HepG2 (cell line): ENCODE measurements around the gene THAP9. TPM values are rescaled to one million over a fixed set of nuclear protein-coding genes. Genes with fewer than 3 reads are reported as not detected.
A peak's percentile ranks its signal among the peaks of the same experiment; 100 is the strongest.

Experiments used
- ADNP ChIP-seq: sonication (generic); formaldehyde crosslinking; IDR thresholded peaks from 2 replicates; pipeline ENCODE4 v1.4.0; 2020; ENCODE audit warnings: missing genetic modification reagents
- ATF2 ChIP-seq: sonication (generic); formaldehyde crosslinking; IDR thresholded peaks from 2 replicates; pipeline ENCODE4 v1.4.0; 2020; ENCODE audit warnings: missing genetic modification reagents
- ELF3 ChIP-seq: IDR thresholded peaks from 2 replicates; pipeline ENCODE4 v1.6.1; 2016; ENCODE audit warnings: missing genetic modification reagents, missing compliant biosample characterization
- GATAD2A ChIP-seq: IDR thresholded peaks from 2 replicates; pipeline ENCODE4 v1.6.1; 2016
- HMGA1 ChIP-seq: sonication (generic); formaldehyde crosslinking; conservative IDR thresholded peaks from 2 replicates; pipeline ENCODE4 v1.4.0; 2020; ENCODE audit warnings: missing genetic modification reagents
- JARID2 ChIP-seq: sonication (generic); formaldehyde crosslinking; IDR thresholded peaks from 2 replicates; pipeline ENCODE4 v1.8.1; 2023; ENCODE audit warnings: missing genetic modification reagents, inconsistent platforms; ENCODE audit not compliant: insufficient replicate concordance
- LBX2 ChIP-seq: sonication (generic); formaldehyde crosslinking; IDR thresholded peaks from 2 replicates; pipeline ENCODE4 v1.5.0; 2020; ENCODE audit warnings: missing genetic modification reagents, mild to moderate bottlenecking, borderline replicate concordance
- MXD1 ChIP-seq: sonication (generic); formaldehyde crosslinking; IDR thresholded peaks from 2 replicates; pipeline ENCODE4 v1.4.0; 2020; ENCODE audit warnings: mild to moderate bottlenecking, missing genetic modification reagents
- NFKB2 ChIP-seq: sonication (generic); formaldehyde crosslinking; IDR thresholded peaks from 2 replicates; pipeline ENCODE4 v1.4.0; 2020; ENCODE audit warnings: missing genetic modification reagents, borderline replicate concordance
- NFYC ChIP-seq: IDR thresholded peaks from 2 replicates; pipeline ENCODE4 v1.6.1; 2016; ENCODE audit warnings: missing genetic modification reagents, missing compliant biosample characterization
- NR0B2 ChIP-seq: sonication (generic); formaldehyde crosslinking; IDR thresholded peaks from 2 replicates; pipeline ENCODE4 v1.4.0; 2020; ENCODE audit warnings: mild to moderate bottlenecking, missing genetic modification reagents
- SCMH1 ChIP-seq: sonication (generic); formaldehyde crosslinking; IDR thresholded peaks from 2 replicates; pipeline ENCODE4 v1.9.0; 2021; ENCODE audit warnings: missing genetic modification reagents, mild to moderate bottlenecking, borderline replicate concordance
- SNAPC2 ChIP-seq: sonication (generic); formaldehyde crosslinking; IDR thresholded peaks from 2 replicates; pipeline ENCODE4 v1.8.1; 2022; ENCODE audit warnings: mild to moderate bottlenecking, missing genetic modification reagents
- TERF1 ChIP-seq: sonication (generic); formaldehyde crosslinking; IDR thresholded peaks from 2 replicates; pipeline ENCODE4 v1.8.0; 2022; ENCODE audit warnings: mild to moderate bottlenecking, missing genetic modification reagents, moderate library complexity
- U2AF2 ChIP-seq: fragments of 200-400 bp; formaldehyde crosslinking; IDR thresholded peaks from 2 replicates; pipeline ENCODE4 v1.6.1; 2017; ENCODE audit warnings: low read depth, mild to moderate bottlenecking, low read length
- ZNF34 ChIP-seq: sonication (generic); formaldehyde crosslinking; IDR thresholded peaks from 2 replicates; pipeline ENCODE4 v1.4.0; 2020; ENCODE audit warnings: mild to moderate bottlenecking, missing genetic modification reagents, borderline replicate concordance
- ZNF570 ChIP-seq: sonication (generic); formaldehyde crosslinking; IDR thresholded peaks from 2 replicates; pipeline ENCODE4 v1.4.0; 2020; ENCODE audit warnings: mild to moderate bottlenecking, missing genetic modification reagents, borderline replicate concordance
- ZNF761 ChIP-seq: sonication (generic); formaldehyde crosslinking; conservative IDR thresholded peaks from 2 replicates; pipeline ENCODE4 v1.4.0; 2020; ENCODE audit warnings: mild to moderate bottlenecking, missing genetic modification reagents
- polyA plus RNA-seq, 8 experiments: library from polyadenylated mRNA; depleted of rRNA in 3 of 8; stranded (reverse) in 7 of 8; unstranded in 1 of 8; fragments of >200 nt; fragmentation: Illumina TruSeq in 4 of 8; extraction: Trizol in 4 of 8; gene quantifications; 2 replicates each; pipeline versions ENCODE4 v1.2.1 to v1.2.3, GENCODE V29; 2011 to 2016; ENCODE audit warnings: low read depth in 4 of 8, missing spikeins in 1 of 8, mixed read lengths in 1 of 8; ENCODE audit not compliant: insufficient read depth in 1 of 8
- total RNA-seq, 5 experiments: library from RNA; depleted of rRNA; stranded (reverse); fragments of >200 nt; fragmentation: Illumina TruSeq; extraction: Trizol; gene quantifications; 2 replicates each; pipeline ENCODE4 v1.2.3, GENCODE V29; 2016; ENCODE audit warnings: low read depth in 1 of 5
- TF ChIP-seq, protein P1 (sequence below): sonication (generic); formaldehyde crosslinking; IDR thresholded peaks from 2 replicates; pipeline ENCODE4 v1.5.0; 2020; ENCODE audit warnings: mild to moderate bottlenecking, missing genetic modification reagents

THAP9 gene
- total and polyA plus RNA-seq, 2 of the 13 experiments (the other 11 are each of a cell fraction or from before 2014, with no cell fraction given): 6.0 to 7.2 TPM

- TF ChIP-seq NFKB2 (CRISPR knock-in tag) (peak; percentile 81; the same call in 1 of the 2 replicates), ADNP (no peak), U2AF2 (0 out of 2 replicates have a peak, but pooled peaks have one; percentile 43), ZNF570 (no peak), NR0B2 (CRISPR knock-in tag) (peak; percentile 68; the same call in 1 of the 2 replicates), JARID2 (CRISPR knock-in tag) (no peak), SNAPC2 (CRISPR knock-in tag) (peak; percentile 87), ZNF34 (CRISPR knock-in tag) (no peak), LBX2 (CRISPR knock-in tag) (peak; percentile 15; the same call in 1 of the 2 replicates), ZNF761 (CRISPR knock-in tag) (no peak; the same call in 1 of the 2 replicates), ATF2 (CRISPR knock-in tag) (no peak; the same call in 1 of the 2 replicates), TERF1 (CRISPR knock-in tag) (no peak), MXD1 (CRISPR knock-in tag) (peak; percentile 77), NFYC (CRISPR knock-in tag) (peak; percentile 75), ELF3 (CRISPR knock-in tag) (peak; percentile 98), GATAD2A (CRISPR knock-in tag) (peak; percentile 44; the same call in 1 of the 2 replicates), SCMH1 (no peak), HMGA1 (CRISPR knock-in tag) (no peak)
- TF ChIP-seq, protein P1, sequence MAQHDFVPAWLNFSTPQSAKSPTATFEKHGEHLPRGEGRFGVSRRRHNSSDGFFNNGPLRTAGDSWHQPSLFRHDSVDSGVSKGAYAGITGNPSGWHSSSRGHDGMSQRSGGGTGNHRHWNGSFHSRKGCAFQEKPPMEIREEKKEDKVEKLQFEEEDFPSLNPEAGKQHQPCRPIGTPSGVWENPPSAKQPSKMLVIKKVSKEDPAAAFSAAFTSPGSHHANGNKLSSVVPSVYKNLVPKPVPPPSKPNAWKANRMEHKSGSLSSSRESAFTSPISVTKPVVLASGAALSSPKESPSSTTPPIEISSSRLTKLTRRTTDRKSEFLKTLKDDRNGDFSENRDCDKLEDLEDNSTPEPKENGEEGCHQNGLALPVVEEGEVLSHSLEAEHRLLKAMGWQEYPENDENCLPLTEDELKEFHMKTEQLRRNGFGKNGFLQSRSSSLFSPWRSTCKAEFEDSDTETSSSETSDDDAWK (CRISPR knock-in tag): no peak
These were observed 9.4 kb upstream of the THAP9 start, which contains the start of gene SEC31A (continued) for GRCh38 chr4:82890901-82891706.
